Right renal cortex interstitium (tissue), 3 donors: ENCODE data around the gene DHRS7B. TPM values are rescaled to one million over a fixed set of nuclear protein-coding genes. Genes with fewer than 3 reads are reported as not detected.

Experiments used
- DNase-seq, 3 donors: peaks; one replicate each; pipeline ENCODE4 v3.0.0-alpha.2; 2013; ENCODE audit warnings: low read depth in 3 of 3, low spot score in 2 of 3
- polyA plus RNA-seq, 3 donors: library from polyadenylated mRNA; unstranded; fragments of 120-200 nt; gene quantifications; one replicate each; pipeline ENCODE4 v1.2.1, GENCODE V29; 2013; ENCODE audit not compliant: insufficient read length in 3 of 3

DHRS7B gene
- polyA plus RNA-seq, 3 donors = 37.3 to 45.3 (median 42.4) TPM

GRCh38 chr17:21149621-21150020, 22.9 kb downstream of the DHRS7B start:
- DNase-seq = no peak

DNA sequence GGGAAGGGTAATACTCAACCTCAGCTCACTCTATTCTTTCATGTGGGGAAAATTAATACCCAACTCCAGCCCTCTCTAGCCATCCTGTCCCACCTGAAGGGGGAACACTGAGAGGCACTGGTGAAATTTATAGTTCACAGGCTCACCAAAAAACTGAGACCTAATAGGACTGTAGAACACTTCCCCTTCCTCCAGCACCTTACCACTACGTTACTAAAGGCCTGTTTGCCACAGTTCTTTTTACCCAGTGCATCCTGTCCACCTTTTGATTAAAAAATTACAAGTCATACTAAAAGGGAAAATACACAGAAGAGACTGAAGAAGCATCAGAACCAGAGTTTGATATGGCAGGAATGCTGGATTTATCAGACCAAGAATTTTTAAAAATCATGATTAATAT, 26.0 kb downstream of the DHRS7B start:
- DNase-seq = no peak

DNA sequence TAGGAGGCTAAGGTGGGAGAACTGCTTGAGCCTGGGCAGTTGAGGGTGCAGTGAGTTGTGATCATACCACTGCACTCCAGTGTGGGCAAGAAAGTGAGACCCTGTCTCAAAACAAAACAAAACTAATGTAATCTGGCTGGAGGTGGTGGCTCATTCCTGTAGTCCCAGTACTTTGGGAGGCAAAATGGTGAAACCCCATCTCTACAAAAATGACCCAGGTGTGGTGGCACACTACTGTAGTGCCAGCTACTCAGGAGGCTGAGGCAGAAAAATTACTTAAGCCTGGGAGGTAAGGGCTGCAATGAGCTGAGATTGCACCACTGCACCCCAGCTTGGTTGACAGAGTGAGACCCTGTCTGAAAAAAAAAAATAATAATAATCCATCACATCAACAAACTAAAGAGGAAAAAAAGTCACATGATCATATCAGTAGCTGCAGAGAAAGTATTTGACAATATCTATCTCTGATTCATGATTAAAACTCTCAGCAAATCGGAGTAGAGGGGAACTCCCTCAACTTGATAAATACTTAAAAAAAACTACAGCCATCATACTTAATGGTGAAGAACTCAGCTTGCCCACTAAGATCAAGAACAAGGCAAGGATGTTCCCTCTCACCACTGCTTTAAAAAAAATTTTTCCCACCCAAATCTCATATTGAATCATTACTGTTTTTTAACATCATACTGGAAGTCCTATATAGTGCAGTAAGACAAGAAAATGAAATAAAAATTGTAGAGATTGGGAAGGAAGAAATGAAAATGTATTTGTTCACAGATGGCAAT, 31.0 kb downstream of the DHRS7B start:
- DNase-seq = no peak

- DNase-seq = no peak
Observed at GRCh38 chr17:21160401-21160800, 33.6 kb downstream of the DHRS7B start.

GRCh38 chr17:21161498-21162393, 35.0 kb downstream of the DHRS7B start:
- no peak for DNase-seq

- DNase-seq = no peak
Observed at GRCh38 chr17:21162394-21162775, 35.6 kb downstream of the DHRS7B start.

- no peak for DNase-seq
Observed at GRCh38 chr17:21163101-21163500, 36.3 kb downstream of the DHRS7B start.

DNA sequence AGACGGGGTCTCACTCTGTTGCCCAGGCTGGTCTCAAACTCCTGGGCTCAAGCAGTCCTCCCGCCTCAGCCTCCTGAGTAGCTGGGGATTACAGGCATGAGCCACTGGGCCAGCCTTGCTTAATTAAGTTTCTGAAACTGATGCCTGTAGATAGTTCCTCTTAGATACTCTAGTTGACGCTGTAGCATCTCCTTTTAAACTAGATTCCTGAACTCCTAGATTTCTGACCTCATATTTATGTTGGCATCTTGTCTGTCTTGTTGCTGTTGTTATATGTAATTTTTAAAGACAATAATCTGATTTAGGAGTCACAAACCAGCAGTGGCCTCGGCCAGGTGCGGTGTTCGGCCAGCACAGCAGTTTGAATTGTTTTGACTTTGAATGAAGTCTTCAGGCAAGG, 37.5 kb downstream of the DHRS7B start:
- DNase-seq = no peak

DNA sequence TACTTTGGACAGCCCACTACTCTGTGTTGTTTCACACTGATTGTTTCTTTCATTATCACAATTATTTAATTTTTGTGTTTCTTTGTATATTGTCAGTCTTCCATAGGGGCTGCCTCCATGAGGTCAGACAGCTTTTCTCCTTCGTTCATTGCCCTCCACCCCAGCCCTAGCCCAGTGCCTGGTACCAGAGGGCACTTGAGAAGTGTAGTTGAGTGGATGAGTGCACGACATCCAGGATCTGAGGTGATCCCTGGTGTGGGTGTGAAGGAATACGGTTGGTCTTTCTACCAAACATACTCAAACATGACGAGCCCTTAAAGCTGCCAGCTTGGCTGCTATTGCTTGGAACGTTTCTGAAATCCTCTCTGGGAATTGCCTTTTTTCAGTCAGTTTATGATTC, 37.9 kb downstream of the DHRS7B start:
- no peak for DNase-seq

DNA sequence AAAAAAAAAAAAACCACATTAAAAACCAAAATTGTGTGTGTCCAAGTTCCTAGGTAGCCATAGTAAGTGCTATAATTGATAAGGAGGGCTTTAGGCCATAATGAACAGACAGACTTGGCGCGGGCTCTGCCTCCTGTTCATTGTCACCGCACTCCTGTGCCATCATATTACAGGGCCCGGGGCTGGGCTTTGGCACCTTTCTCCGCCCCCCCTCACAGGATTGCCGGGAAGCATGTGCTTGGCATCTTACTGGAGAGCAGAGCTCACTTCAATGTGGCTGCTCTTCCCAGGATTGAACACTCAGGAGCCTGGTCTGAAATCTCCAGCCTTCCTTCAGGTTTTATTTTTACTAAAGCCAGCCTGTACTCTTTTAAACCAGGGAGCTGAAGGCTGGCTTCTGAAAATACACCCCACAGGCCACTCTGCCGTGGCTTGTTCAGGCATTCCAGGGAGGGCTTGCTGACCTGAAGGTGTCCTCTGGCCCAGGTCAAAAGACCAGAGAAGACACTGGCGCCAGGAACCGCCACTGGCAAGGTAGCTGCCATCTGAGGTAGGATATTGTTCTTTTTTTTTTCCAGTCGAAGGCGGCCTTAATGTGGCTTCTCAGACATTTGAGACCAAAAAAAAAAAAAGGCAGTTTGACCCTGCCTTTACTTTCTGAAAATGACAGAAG, 39.3 kb downstream of the DHRS7B start:
- DNase-seq = no peak

DNA sequence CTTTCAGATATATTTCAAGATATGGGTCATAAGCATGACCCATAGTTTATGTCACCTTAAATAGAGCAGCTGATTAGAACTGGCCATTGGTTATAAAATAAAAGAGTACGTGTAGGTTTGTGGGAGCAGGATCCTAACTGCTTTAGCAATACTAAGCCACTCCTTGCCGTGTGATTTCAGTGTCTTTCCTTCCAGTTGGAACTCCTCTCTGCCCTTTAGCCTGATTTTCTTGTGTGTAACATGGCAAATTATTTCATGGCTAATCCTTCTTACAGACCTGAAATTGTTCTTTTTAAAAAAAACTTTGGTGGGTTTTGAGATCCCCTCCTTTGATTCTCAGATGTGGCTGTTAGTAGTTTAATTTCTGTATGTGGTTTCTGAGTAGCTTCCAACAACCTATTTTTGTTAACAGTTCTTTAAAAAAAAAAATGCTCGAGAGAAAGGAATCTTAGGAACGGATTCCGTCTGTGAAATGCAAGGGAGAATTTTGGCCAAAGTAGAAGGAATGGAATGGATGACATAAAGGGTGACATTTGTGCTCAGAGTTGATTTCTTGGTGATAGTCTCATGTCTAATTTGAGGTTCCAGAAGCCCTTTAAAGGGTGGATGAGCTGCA, 39.9 kb downstream of the DHRS7B start:
- DNase-seq = no peak

GRCh38 chr17:21167303-21167702, 40.5 kb downstream of the DHRS7B start:
- DNase-seq = no peak

DNA sequence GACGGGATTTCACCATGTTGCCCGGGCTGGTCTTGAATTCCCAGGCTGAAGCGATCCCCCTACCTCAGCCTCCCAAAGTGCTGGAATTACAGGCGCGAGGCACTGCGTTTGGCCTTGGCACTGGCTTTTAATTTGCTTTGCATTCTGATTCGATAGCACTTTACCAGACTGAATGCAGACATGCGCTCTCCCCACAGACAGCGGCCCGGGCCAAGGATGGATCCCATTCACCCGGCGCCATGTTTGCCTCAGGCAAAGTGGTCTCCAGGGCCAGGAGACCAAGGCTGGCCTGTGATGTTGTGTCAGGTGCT, 41.7 kb downstream of the DHRS7B start:
- DNase-seq = no peak

DNA sequence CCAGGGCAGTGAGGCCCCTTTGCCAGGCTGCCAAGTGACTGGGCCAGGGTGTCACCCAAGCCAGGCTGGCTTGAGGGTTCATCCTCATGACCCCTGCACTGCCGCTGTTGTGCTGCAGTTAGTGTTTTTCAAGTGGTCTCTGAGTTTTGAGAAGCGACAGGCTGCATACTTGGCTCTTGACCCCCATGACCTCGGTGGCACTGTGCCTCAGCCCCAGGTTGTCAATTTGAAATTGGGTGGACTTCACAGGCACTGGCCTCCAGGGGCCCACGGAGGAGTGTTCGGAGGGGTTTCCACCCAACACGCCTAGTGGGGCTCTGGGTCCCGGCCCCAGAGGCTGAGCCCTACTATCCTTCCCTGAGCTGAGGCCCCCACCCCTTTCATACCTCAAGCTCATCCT, 42.7 kb downstream of the DHRS7B start:
- no peak for DNase-seq

DNA sequence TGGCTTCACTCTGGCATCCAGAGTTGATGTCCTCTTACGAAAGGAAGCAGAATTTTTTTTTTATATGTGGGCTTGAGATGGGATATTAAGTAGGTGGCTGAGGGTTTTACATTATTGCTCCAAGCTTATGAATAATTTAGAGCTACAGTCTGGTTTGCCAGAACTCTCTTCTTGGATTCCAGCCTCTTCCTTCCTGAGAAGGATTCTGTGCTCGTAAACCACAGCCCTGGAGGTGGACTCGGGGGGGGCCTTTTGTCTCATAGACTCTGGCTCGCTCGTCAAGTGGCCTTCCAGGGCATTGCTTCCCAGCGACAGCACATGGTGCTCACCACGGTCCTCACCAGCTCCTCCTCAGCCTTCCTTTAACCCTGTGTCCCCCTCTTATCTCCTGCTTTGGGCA, 44.0 kb downstream of the DHRS7B start:
- no peak for DNase-seq

DNA sequence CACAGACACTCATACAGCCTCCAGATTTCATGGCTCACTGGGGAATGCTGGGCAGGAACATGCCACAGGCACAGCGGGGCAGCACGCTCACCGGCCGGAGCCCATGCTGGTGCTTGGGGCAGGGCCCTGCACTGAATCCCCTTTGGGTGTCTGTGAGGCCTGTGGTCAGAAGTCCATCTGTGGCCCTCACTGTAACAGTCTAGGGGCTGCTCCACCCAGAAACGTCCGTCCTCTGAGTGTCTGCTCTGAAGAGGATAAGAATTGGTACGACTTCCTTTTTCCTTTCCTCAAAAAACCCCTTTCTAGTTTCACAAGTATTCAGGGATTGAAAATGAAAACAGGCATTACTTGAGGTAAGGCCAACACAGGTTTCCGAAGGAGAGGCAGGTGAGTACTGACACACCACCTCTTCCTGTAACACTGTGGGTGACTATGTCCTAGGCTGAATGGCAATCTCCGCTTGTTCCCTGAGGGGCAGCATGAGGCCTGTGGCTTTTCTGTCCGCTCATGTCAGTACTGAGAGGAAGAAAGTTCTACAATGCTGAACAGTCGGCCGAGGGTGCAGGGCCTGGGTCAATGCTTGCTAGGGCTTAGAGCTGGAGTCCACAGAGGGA, 44.7 kb downstream of the DHRS7B start:
- no peak for DNase-seq

- DNase-seq = no peak
Observed at GRCh38 chr17:21171970-21172510, 45.3 kb downstream of the DHRS7B start.

DNA sequence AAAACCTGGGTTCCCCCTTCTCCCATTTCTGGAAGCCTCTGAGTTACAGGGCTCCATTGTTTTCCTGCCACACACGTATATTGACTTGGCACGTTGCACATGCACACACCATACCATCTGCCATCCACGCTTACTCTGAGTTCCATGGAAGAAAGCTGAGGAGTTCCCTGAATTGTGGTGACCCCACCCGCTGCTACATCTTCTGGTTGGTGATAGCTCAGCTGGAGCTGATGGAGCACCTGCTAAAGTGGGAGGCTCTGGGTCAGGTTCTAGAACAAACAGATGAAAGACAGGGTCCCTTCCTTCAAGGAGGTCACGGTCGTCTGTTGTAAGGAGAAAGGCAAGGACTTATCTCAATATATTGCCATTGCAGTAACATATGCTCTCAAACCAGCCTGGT, 46.1 kb downstream of the DHRS7B start:
- DNase-seq = no peak

GRCh38 chr17:21173543-21173942, 46.8 kb downstream of the DHRS7B start:
- DNase-seq = no peak

GRCh38 chr17:21174186-21174585, 47.4 kb downstream of the DHRS7B start:
- DNase-seq = no peak
